Measurements from ENCODE around the gene GRIN2D. TPM values are rescaled to one million over a fixed set of nuclear protein-coding genes. Genes with fewer than 3 reads are reported as not detected.

The GRIN2D gene
- total and polyA plus RNA-seq, 12 donors: 0.04 to 1.0 (median 0.21) TPM

- Histone ChIP-seq H3K27me3 (no peaks in the 10 kb centered on the region), H3K4me3 (no peak overlapping the region), H3K27ac (no peak overlapping the region), H3K36me3 (peaks cover 0 to 90% (median 69%) of the 10 kb centered on the region in 9 donors), H3K9me3 (no peaks in the 10 kb centered on the region), H3K4me1 (peaks cover 0 to 5% (median 0%) of the 10 kb centered on the region in 9 donors)
- 85 to 93% methylated on average over 7 of the region's 7 CpGs for WGBS, 2 donors
- intact Hi-C loops (cut with DNase I): no loop called here
- DNase-seq (no peak), ATAC-seq (no peak)
- TF ChIP-seq CTCF (IDR thresholded peaks at IDR 0.05): no peak
Observed at GRCh38 chr19:48385461-48386087, 7.9 kb upstream of the GRIN2D start.

GRCh38 chr19:48386981-48387380, 6.5 kb upstream of the GRIN2D start:
- intact Hi-C loops (cut with DNase I): no loop called here
- WGBS, 2 donors: 94 to 96% methylated on average over 3 of the region's 3 CpGs

GRCh38 chr19:48390188-48391099, 3.0 kb upstream of the GRIN2D start:
- intact Hi-C loops (cut with DNase I): loop anchor here in 2 of 10 donors (2.0 kb wide), 2 partner anchors 54 to 78 kb away; partner anchors contain the start of genes CYTH2 (in 1 of the 2) and GRWD1 (in 1 of the 2)
- Histone ChIP-seq H3K4me3 (peak overlapping the region; percentile 71 to 100 (median 95)), H3K27ac (peak overlapping the region; percentile 62 to 97 (median 90)), H3K36me3 (peaks cover 0 to 41% (median 34%) of the 10 kb centered on the region in 9 donors), H3K27me3 (peaks cover 8 to 32% (median 32%) of the 10 kb centered on the region in 7 donors), H3K9me3 (no peaks in the 10 kb centered on the region), H3K4me1 (peaks cover 0 to 21% (median 14%) of the 10 kb centered on the region in 9 donors)
- DNase-seq (peak; percentile 57 to 74), ATAC-seq (peak; percentile 75 to 91 (median 85))
- 2 to 3% methylated on average over 24 of the region's 24 CpGs for WGBS, 2 donors
- peak; percentile 49 to 88 (median 73) for TF ChIP-seq CTCF (IDR thresholded peaks at IDR 0.05)

More at GRCh38 chr19:48386981-48387380, 6.5 kb upstream of the GRIN2D start:
- H3K9me3 ChIP-seq: no peaks in the 10 kb centered on the region
- H3K27ac ChIP-seq: no peak overlapping the region
- peaks cover 0 to 76% (median 61%) of the 10 kb centered on the region in 9 donors for H3K36me3 ChIP-seq
- TF ChIP-seq CTCF (IDR thresholded peaks at IDR 0.05): no peak
- DNase-seq: no peak
- H3K27me3 ChIP-seq: no peaks in the 10 kb centered on the region
- H3K4me1 ChIP-seq: peaks cover 0 to 5% (median 0%) of the 10 kb centered on the region in 9 donors
- ATAC-seq: no peak
- no peak overlapping the region for H3K4me3 ChIP-seq
